DMS53 treated with DMSO at 0.1 percent for 48 hours (cell line): ENCODE results near the gene MRPS33.
"Not testable (repeated sequence)": the region's sequence is repeated elsewhere in the genome, so short reads cannot be mapped to it uniquely, and the experiment has no call there.

Source experiments
- DNase-seq: peaks from one replicate; lab custom pipeline; 2025; ENCODE audit not compliant: unreplicated experiment; lab: John Stamatoyannopoulos, UW

The MRPS33 gene

GRCh38 chr7:141014524-141015395 is at the start of gene MRPS33:
TSS of gene MRPS33 (minus strand) at chr7:141014952. CDS start at chr7:141010633, 4,319 bp downstream.
- peak; percentile 96 for DNase-seq

GRCh38 chr7:141057788-141058187 is 43.0 kb upstream of the MRPS33 start:
- DNase-seq, result no peak

DNA sequence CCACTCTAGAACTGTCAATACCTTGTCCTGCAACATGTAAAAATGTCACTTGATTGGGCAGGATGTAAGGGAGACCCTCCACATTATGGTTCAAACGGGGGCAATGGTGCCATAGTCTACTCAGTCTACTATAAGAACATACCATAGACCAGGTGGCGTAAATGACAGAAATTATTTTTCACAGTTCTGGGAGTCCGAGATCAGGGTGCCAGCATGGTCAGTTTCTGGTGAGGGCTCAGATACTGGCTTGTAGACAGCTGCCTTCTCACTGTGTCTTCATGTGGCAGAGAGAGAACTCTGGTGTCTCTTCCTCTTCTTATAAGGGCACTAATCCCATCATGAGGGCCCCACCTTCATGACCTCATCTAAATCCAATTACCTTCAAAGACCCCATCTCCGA is 40.4 kb upstream of the MRPS33 start:
- DNase-seq, result no peak

GRCh38 chr7:141053626-141054025 is 38.9 kb upstream of the MRPS33 start:
- peak; percentile 25 for DNase-seq

DNA sequence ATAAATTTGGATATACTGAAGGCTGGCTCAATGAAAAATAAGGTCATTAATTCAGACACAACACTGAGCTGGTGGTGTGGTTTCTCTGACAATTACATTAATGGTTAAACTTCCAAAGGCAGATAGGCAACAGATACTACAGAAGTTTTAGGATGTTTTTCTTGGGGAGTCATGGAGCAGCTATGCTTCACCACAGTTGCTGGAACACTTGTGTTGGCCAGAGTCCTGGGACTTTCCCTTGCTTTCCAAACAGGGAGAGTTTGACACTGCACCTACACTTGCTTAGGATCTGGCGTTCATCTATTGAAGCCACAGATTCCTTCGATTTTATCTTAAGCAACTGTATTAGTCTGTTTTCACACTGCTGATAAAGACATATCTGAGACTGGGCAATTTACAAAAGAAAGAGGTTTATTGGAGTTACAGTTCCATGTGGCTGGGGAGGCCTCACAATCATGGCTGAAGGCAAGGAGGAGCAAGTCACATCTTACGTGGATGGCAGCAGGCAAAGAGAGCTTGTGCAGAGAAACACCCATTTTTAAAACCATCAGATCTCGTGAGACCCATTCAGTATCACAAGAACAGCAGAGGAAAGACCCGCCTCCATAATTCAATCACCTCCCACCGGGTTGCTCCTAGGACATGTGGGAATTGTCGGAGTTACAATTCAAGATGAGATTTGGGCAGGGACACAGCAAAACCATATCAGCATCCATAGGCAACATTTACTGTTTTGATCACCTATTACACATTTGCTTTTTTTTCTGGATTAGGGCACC is 31.3 kb upstream of the MRPS33 start:
- no peak for DNase-seq

DNA sequence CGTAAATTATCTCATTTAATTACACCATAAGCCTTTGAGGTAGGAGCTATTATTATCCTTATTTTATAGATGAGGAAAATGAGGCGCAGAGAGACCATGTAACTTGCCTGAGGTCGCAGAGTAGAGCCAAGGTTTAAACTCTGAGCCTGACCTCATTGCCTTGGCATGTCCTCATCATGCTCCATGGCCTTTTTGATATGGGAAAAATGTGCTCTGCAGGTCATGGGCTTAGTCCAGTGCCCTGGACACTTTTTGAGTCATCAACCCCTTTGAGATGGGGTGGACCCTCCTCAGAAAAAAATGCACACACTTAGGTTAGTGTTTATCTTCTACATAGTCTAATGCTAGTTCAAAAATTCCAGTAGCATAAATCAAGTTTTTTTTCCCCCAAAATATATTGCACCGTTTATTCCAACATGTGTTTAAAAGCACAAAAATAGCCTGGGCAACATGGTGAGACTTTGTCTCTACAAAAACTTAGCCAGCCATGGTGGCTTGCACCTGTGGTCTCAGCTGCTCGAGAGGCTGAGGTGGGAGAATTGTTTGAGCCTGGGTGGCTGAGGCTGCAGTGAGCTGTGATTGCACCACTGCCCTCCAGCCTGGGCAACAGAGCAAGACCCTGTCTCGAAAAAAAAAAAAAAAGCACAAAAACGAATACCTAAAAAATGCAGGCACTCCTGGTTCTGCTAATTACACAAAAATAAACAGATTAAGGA is 30.5 kb upstream of the MRPS33 start:
- DNase-seq, result no peak

GRCh38 chr7:141043616-141044015 is 28.9 kb upstream of the MRPS33 start:
- DNase-seq, result no peak

- DNase-seq, result no peak
These were observed 27.8 kb upstream of the MRPS33 start for GRCh38 chr7:141042222-141043193.

- no peak for DNase-seq
These were observed 24.6 kb upstream of the MRPS33 start for GRCh38 chr7:141039376-141039775.

GRCh38 chr7:141038100-141038499 is 23.3 kb upstream of the MRPS33 start:
- DNase-seq, result not testable (repeated sequence)

- DNase-seq, result peak; percentile 44
These were observed 18.0 kb upstream of the MRPS33 start for GRCh38 chr7:141032539-141033323.

- no peak for DNase-seq
These were observed 14.0 kb upstream of the MRPS33 start for GRCh38 chr7:141028767-141029166.

DNA sequence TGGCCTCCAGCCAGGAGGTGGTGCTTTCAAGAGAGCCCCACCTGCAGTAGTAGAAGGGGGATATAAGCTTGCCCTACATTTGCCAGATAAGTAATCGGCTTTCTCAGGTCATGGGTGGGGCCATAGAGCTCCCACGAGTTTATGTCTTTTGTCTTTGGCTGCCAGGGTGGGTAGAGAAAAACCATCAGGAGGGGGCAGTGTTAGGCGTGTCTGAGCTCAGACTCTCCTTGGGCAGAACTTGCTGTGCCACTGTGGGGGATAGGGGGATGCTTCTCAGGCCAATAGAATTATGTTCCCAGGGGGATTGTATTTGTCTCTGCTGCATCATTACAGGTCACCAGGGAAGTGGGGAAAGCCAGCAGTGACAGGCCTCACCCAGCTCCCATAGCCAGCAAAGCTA is 12.3 kb upstream of the MRPS33 start:
- no peak for DNase-seq

DNA sequence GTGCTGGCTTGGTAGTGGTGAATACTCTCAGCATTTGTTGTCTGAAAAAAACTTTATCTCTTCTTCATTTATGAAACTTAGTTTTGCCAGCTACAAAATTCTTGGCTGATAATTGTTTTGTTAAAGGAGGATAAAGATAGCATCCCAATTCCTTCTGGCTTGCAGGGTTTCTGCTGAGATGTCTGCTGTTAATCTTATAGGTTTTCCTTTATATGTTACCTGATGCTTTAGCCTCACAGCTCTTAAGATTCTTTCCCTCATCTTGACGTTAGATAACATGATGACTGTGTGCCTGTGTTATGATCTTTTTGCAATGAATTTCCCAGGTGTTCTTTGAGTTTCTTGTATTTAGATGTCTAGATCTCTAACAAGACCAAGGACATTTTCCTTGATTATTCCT is 9.9 kb upstream of the MRPS33 start:
- no peak for DNase-seq

GRCh38 chr7:141023295-141023694 is 8.5 kb upstream of the MRPS33 start:
- DNase-seq, result no peak

- DNase-seq, result no peak
These were observed 2.8 kb upstream of the MRPS33 start for GRCh38 chr7:141017555-141017954.

DNA sequence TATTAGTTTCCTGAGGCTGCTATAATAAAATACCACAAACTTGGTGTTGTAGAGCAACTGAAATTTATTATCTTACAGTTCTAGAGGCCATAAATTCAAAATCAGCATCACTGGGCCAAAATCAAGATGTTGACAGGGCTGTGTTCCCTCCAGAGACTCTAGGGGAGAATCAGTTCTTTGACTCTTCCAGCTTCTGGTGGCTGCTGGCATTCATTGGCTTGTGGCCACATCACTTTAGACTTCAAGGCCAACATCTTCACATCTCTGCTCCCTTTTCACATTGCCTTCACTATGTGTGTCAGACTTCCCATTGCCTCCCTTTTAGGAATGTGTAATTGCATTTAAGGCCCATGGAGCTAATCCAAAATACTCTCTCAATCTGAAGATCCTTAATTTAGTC is 1.6 kb upstream of the MRPS33 start:
- DNase-seq, result no peak

DNA sequence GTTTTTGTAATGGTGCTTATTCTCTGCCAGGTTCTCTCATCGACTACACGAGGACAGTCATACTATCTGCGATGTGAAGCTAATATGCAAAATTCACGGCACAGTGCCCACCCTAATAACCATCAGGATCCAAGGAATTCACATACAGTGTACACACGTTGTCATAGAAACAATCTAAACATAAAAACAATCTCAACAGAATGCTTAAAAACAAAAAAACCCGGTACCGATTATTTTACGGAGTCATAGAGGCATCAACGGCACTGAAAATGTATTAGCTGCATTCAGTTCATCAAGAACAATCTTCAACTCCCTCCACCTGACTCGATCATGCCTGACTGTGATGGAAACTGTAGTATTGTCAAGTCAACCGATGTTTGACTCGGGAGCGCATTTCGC is 628 bp downstream of the MRPS33 start:
- no peak for DNase-seq

GRCh38 chr7:141013345-141013715 is 1.4 kb downstream of the MRPS33 start:
- DNase-seq, result no peak
